Fibroblast of pulmonary artery (primary cell): Measurements from ENCODE around the gene COA8.

Source experiments
- DNase-seq: peaks from one replicate; pipeline ENCODE4 v3.0.0-alpha.2; 2010; ENCODE audit warnings: low read depth
- H3K4me3 ChIP-seq: replicated peaks from 2 replicates; pipeline ENCODE4 v1.5.1; 2011; ENCODE audit warnings: low read depth, mild to moderate bottlenecking, control low read depth, low read length, moderate library complexity
- TF ChIP-seq, protein P1 (sequence below): IDR thresholded peaks from 2 replicates; pipeline ENCODE4 v1.5.1; 2011; ENCODE audit warnings: mild to moderate bottlenecking, control low read depth, low read length, inconsistent platforms; ENCODE audit errors: missing control alignments

Gene COA8

GRCh38 chr14:103527408-103528145, 35.2 kb upstream of the COA8 start:
- DNase-seq, result no peak
- peak overlapping the region; percentile 90 for H3K4me3 ChIP-seq
- TF ChIP-seq, protein P1, sequence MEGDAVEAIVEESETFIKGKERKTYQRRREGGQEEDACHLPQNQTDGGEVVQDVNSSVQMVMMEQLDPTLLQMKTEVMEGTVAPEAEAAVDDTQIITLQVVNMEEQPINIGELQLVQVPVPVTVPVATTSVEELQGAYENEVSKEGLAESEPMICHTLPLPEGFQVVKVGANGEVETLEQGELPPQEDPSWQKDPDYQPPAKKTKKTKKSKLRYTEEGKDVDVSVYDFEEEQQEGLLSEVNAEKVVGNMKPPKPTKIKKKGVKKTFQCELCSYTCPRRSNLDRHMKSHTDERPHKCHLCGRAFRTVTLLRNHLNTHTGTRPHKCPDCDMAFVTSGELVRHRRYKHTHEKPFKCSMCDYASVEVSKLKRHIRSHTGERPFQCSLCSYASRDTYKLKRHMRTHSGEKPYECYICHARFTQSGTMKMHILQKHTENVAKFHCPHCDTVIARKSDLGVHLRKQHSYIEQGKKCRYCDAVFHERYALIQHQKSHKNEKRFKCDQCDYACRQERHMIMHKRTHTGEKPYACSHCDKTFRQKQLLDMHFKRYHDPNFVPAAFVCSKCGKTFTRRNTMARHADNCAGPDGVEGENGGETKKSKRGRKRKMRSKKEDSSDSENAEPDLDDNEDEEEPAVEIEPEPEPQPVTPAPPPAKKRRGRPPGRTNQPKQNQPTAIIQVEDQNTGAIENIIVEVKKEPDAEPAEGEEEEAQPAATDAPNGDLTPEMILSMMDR, result no peak

- no peak for DNase-seq
- H3K4me3 ChIP-seq, result peak overlapping the region; percentile 90
- TF ChIP-seq, protein P1, result no peak
Observed at GRCh38 chr14:103528146-103528586, 34.6 kb upstream of the COA8 start.

GRCh38 chr14:103528587-103529382, 34.0 kb upstream of the COA8 start, which contains the start of gene TRMT61A:
TSS of gene TRMT61A (plus strand) at chr14:103529196. CDS start at chr14:103529979, 783 bp downstream.
- TF ChIP-seq, protein P1, result no peak
- DNase-seq, result peak; percentile 91
- peak within 1 kb of the TSS; percentile 90 for H3K4me3 ChIP-seq

GRCh38 chr14:103529383-103530365, 33.1 kb upstream of the COA8 start:
- H3K4me3 ChIP-seq, result peak overlapping the region; percentile 90

DNA sequence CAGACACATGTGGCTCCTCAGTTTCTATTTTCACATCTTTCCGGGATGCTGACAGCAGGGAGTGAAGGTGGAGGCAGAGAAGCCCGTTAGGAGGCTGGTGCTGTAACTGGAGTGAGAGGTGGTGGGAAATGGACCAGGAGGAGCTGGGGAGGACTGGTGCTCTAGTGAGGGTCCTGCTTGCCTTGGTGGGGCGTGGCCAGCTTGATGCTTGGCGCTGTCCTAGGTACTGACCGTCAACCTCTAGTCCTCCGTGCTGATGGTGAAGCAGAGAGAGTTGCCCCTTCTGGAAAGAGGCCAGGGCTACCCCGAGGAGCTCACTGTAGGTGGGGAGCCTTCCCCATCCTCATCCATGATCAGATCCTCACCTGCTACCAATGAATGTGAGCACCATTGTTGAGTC, 32.4 kb upstream of the COA8 start:
- DNase-seq, result peak; percentile 36
- TF ChIP-seq, protein P1, result no peak
- no peak overlapping the region for H3K4me3 ChIP-seq

More at GRCh38 chr14:103529383-103530365, 33.1 kb upstream of the COA8 start:
- TF ChIP-seq, protein P1, result no peak
- no peak for DNase-seq

- DNase-seq, result no peak
- H3K4me3 ChIP-seq, result no peak overlapping the region
- TF ChIP-seq, protein P1, result no peak
Observed at GRCh38 chr14:103530831-103531230, 31.9 kb upstream of the COA8 start.
